Coronary artery (tissue), 2 donors: ENCODE measurements around the gene VIT.

Source experiments
- DNase-seq: peaks from one replicate; pipeline ENCODE4 v3.0.0-alpha.2; 2017; ENCODE audit warnings: low spot score
- H3K27ac ChIP-seq, 2 donors: fragments of 200-600 bp; sonication (generic); one replicate each; pipeline ENCODE4 v1.5.1; 2016 to 2019
- H3K4me3 ChIP-seq: fragments of 200-600 bp; sonication (generic); 2 replicates; pipeline ENCODE4 v1.5.1; 2016; ENCODE audit warnings: mild to moderate bottlenecking, moderate library complexity
- CTCF ChIP-seq: fragments of 200-600 bp; sonication (generic); IDR thresholded peaks from one replicate; pipeline ENCODE4 v1.5.1; 2019; ENCODE audit warnings: antibody characterized with exemption

VIT gene

DNA sequence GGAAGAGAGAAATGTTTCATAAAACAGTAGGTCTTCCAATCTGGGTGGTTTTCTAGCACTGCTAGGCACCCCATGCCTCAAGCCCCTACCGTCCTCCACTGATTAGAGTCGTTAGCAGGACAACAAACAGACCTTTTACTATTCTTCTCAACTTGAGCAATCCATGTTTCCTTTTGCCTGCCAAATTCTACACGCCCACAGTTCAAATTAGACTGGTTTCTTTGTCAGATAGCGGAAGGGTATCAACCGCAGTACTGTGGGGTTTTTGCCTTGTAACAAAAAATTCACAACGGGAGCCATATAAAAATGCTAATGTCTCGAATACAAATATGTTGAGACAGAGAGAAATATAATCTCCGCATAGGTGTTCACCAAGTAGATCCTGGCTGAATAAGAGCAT, 59.9 kb downstream of the VIT start:
- TF ChIP-seq CTCF, result no peak
- no peak overlapping the region for H3K4me3 ChIP-seq
- H3K27ac ChIP-seq, result no peak overlapping the region
- no peak for DNase-seq

DNA sequence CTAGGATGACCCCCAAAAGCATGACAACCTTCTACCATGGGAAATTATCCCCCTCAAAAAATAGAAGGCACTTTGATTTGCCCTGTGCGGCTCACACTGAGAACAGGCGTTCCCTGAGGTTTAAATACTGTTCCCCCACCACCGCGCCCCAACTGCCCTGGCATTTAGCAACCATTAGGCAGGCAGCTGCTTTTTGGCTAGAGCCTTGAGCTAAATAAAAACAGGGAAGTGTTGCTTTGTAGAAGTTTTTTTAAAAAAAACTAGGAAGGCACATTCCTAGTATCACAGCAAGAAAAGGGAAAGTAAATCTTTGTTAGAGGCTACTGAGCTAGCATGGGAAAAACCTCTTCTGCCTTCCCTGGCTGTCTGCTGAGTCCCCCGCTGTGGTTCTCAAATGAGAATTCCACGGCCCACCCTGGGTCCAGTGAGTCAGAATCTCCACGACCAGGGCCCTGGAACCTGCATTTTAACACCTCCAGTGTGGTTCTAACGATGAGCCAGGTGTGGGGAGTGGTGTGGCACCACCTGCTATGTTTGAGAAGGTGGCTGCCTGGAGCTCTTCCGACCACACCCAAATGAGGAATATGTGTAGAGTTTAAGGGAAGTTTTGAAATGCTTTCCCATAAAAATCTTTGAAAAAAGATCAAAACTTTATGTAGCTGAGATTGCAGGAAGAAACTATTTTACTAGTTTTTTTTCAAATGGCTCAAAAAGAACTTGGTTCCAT, 66.4 kb downstream of the VIT start:
- H3K4me3 ChIP-seq, result no peak overlapping the region
- no peak overlapping the region for H3K27ac ChIP-seq
- no peak for TF ChIP-seq CTCF
- DNase-seq, result no peak

GRCh38 chr2:36769106-36769505, 72.6 kb downstream of the VIT start:
- Histone ChIP-seq H3K4me3 (no peak overlapping the region), H3K27ac (no peak overlapping the region)
- DNase-seq, result no peak
- no peak for TF ChIP-seq CTCF

DNA sequence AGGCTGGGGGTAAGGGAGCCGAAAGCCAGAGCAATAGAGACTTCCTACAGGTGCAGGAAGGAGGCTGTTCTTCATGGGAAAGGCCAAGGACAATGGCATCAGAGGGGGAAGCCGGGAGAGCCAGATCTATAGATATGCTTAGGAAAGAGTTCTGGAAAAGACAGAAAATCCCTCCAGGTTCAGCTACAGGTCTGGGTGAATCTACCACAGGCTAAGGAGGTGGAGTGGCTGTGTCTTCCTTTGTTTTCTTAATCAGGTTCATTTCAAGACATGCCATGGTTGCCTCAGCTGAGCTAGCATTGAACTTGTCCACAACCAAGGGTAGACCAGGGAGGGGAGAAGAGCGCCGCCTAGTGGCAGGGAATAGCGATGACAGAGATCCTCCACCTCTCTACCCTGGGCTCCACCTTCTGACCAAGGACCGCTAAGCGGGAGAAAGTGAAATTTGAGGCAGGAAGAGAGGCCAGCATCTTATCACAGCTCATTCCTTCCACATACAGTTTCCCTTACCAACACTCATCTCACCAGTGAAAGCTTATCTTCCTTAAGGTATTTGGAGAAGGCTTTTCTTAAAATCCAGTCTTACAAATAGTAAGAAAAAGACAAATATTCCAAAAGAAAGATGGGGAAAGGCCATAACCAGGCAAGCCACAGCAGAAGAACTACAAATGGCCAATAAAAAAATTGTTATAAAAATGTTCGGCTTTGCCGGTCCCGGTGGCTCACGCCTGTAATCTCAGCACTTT, 74.2 kb downstream of the VIT start:
- Histone ChIP-seq H3K27ac (no peak overlapping the region), H3K4me3 (no peak overlapping the region)
- no peak for TF ChIP-seq CTCF
- no peak for DNase-seq

DNA sequence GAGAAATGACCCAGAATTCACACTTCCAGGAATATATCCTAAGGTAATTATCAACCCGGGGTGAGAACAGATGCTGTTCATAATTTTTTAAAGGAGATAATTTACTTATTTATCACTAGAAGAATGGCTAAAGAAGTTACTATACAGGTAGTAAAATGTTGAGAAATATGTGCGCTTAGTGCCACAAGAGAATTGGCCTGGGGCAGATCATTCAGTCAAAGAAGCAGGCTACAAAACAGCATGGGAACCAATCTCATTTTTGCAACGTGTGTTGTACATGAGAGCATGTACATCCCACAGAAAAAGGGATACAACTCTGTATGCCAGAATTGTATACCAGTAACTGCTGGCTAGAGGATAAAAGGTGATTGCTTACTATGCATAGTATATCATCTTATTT, 75.2 kb downstream of the VIT start:
- no peak overlapping the region for H3K4me3 ChIP-seq
- no peak for TF ChIP-seq CTCF
- DNase-seq, result no peak
- H3K27ac ChIP-seq, result no peak overlapping the region

GRCh38 chr2:36773947-36774346, 77.4 kb downstream of the VIT start:
- no peak for TF ChIP-seq CTCF
- DNase-seq, result no peak
- no peak overlapping the region for H3K27ac ChIP-seq
- no peak overlapping the region for H3K4me3 ChIP-seq

DNA sequence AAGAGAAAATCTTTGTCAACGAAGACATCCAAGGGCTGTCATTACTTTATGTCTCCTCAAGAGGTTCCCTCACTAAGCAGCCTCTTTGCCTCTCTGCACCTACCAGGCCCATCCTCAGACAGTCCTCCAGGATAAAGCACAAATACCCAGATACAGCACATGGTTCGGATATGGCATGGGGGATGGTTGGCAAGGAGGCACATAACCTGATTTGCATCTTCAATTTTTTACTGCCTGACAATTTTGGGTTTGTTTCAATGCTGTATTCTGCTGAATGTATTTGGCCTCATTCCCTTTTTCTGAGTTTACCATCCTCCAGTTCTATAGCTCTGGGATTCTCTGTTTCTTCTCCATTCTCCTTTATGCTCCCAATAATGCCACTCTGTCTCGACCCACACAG, 78.8 kb downstream of the VIT start:
- no peak for TF ChIP-seq CTCF
- Histone ChIP-seq H3K4me3 (no peak overlapping the region), H3K27ac (no peak overlapping the region)
- no peak for DNase-seq
